DMS 273 (cell line): ENCODE results near the gene NCLN.

Experiments
- DNase-seq: peaks from one replicate; lab custom pipeline; 2025; ENCODE audit not compliant: unreplicated experiment; lab: John Stamatoyannopoulos, UW

The NCLN gene

GRCh38 chr19:3252650-3253049 is 66.9 kb downstream of the NCLN start:
- DNase-seq = no peak

DNA sequence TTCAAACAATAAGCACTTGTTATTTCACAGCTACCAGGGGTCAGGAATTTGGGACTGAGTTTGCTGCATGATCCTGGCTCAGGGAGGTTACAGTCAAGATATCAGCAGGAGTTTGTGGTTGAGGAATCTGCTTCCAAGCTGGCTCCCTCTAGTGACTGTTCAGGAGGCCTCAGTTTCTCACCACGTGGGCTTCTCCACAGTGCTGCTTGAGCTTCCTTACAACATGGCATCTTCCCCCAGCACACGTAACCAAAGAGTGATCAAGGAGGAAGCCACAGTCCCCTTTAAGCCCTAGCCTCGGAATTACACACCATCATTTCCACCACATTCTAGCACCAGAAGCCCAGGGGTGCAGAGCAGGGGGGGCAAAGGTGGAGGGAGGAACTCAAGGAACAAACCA is 67.5 kb downstream of the NCLN start:
- DNase-seq = peak; percentile 62

DNA sequence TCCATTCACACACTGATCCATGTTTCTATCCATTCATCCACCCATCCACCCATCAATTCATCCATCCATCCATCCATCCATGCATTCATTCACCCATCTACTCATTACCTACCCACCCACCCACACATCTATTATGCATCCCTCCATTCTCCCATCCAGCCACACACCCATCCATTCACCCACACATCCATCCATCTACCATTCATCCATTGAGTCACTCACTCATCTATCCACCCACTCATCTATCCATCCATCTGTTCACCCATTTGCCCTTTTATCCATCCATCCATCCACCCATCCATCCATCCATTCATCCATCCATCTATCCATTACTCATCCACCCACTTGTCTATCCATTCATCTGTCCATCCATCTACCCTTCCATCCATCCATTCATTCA is 68.8 kb downstream of the NCLN start:
- DNase-seq = no peak

DNA sequence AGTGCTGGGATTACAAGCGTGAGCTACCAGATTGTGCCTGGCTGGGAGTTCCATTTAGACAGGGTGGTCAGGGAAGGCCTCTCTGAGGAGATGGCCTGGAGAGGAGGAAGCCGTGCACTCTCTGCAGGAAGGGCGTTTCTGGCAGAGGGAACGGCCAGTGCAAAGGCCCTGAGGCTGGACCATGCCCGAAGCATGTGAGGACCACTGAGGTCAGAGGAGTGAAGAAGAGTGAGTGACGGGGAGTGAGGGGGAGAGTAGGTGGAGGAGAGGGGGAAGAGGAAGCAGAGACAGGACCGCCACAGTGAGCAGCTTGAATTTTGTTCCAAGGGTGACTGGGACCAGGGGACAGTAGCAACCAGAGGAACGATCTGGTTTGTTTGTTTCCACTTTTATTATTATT is 71.3 kb downstream of the NCLN start:
- no peak for DNase-seq
